ENCODE results near the gene RAMP2. TPM values are rescaled to one million over a fixed set of nuclear protein-coding genes. Genes with fewer than 3 reads are reported as not detected.

The RAMP2 gene
- total and polyA plus RNA-seq, 2 of the 13 experiments (the other 11 are each of a cell fraction or from before 2014, with no cell fraction given) = 1.4 to 5.2 TPM

GRCh38 chr17:42723636-42724035 lies 37.4 kb upstream of the RAMP2 start (continued):
- no peak for TF ChIP-seq ZNF124 (CRISPR knock-in tag; IDR thresholded peaks at IDR 0.05)
- no peak for TF ChIP-seq DZIP1 (CRISPR knock-in tag; IDR thresholded peaks at IDR 0.05)

GRCh38 chr17:42725143-42725542 lies 35.9 kb upstream of the RAMP2 start:
- Histone ChIP-seq H3K9me3 (ENCODE audit: low read length) (no peaks in the 10 kb centered on the region), H2AFZ (ENCODE audit: low read length) (no peak overlapping the region), H3K36me3 (replicated peaks in 1 of 2; ENCODE audit: control insufficient read depth in 1 of 2, insufficient read depth in 2 of 2, low read length in 2 of 2) (peaks cover 7 to 30% of the 10 kb centered on the region in 2 experiments), H3K79me2 (ENCODE audit: insufficient read depth, low read length) (no peaks in the 10 kb centered on the region), H4K20me1 (ENCODE audit: insufficient read depth, low read length) (no peaks in the 10 kb centered on the region), H3K4me1 (ENCODE audit: insufficient read depth, low read length) (no peaks in the 10 kb centered on the region), H3K4me2 (ENCODE audit: low read depth, low read length) (no peak overlapping the region), H3K27ac (ENCODE audit: extremely low read length, insufficient read depth, low read length) (no peak overlapping the region), H3K27me3 (ENCODE audit: control insufficient read depth in 1 of 2, insufficient read depth in 2 of 2, low read length in 2 of 2) (no peaks in the 10 kb centered on the region), H3K4me3 (replicated peaks in 1 of 3; ENCODE audit: insufficient read depth in 1 of 3, low read depth in 2 of 3, low read length in 3 of 3) (no peak overlapping the region), H3K9ac (ENCODE audit: insufficient read depth, low read depth, low read length) (no peak overlapping the region)
- CTCF ChIA-PET (ENCODE audit: low intra/inter-chr PET ratio, low total read pairs) = no interaction called here
- ATAC-seq (no peak), FAIRE-seq (no peak), DNase-seq (ENCODE audit: low spot score) (no peak)
- no TSS peak for BruUV-seq (replicated peaks)
- 85% methylated on average over 6 of the region's 6 CpGs for WGBS (ENCODE audit: low lambda C conversion rate)
- POLR2A ChIA-PET = no interaction called here
- in situ Hi-C loops (cut with HindIII; ENCODE audit: extremely low pct_ligation_motif_present, low pct_unique_long_range_greater_than_20kb) (no loop called here), intact Hi-C loops (cut with micrococcal nuclease; ENCODE audit: unreplicated experiment) (no loop called here)
- TF ChIP-seq NCOR1 (IDR thresholded peaks at IDR 0.05; ENCODE audit: borderline replicate concordance, low read length) = no peak
- TF ChIP-seq ZNF121 (CRISPR knock-in tag; IDR thresholded peaks at IDR 0.05) = 0 out of 2 replicates have a peak, but pooled peaks have one; percentile 22
- TF ChIP-seq CEBPB (IDR thresholded peaks at IDR 0.05; ENCODE audit: borderline replicate concordance, low read depth, low read length) = peak; percentile 49; the same call in 1 of the 2 replicates
- TF ChIP-seq NFKB2 (CRISPR knock-in tag; IDR thresholded peaks at IDR 0.05; ENCODE audit: borderline replicate concordance) = no peak
- no peak for TF ChIP-seq SIX4 (CRISPR knock-in tag; IDR thresholded peaks at IDR 0.05)
- no peak for TF ChIP-seq MXI1 (IDR thresholded peaks at IDR 0.05; ENCODE audit: borderline replicate concordance, low read depth, low read length)
- no peak for TF ChIP-seq CSRNP2 (CRISPR knock-in tag; conservative IDR thresholded peaks at IDR 0.05; ENCODE audit: low read depth)
- no peak for TF ChIP-seq TAF1 (CRISPR knock-in tag; IDR thresholded peaks at IDR 0.05)
